HG03432 (cell line): Measurements from ENCODE around the gene DLGAP4.

Experiments used
- ATAC-seq: cut with Tn5 transposase; IDR thresholded peaks from one replicate; pipeline ENCODE4 v1.9.1; 2021; ENCODE audit warnings: mild to moderate bottlenecking, moderate library complexity; ENCODE audit not compliant: unreplicated experiment

Gene DLGAP4

GRCh38 chr20:36574366-36575135, 268.4 kb downstream of the DLGAP4 start:
- no peak for ATAC-seq

- ATAC-seq, result no peak
Observed at GRCh38 chr20:36576081-36576445, 269.9 kb downstream of the DLGAP4 start.
